Panc1 (cell line): ENCODE measurements around the gene RASL11B. TPM values are rescaled to one million over a fixed set of nuclear protein-coding genes. Genes with fewer than 3 reads are reported as not detected.

Source experiments
- ATAC-seq: fragments of 200-7000 bp; cut with Tn5 transposase; 2 replicates; pipeline ENCODE4 v1.9.1; 2020; ENCODE audit warnings: mild to moderate bottlenecking, moderate library complexity
- BruUV-seq: library from RNA; stranded (reverse); fragments of 400-500 nt; replicated peaks from 2 replicates; lab custom pipeline; 2021; lab: Mats Ljungman, UMichigan
- CTCF ChIA-PET: fragments of 300-600 bp; sonication (Branson Sonifier 250); formaldehyde crosslinking; loops from one replicate; lab custom pipeline; 2022; ENCODE audit warnings: antibody characterized with exemption; lab: Charles Lee
- POLR2A ChIA-PET: fragments of 300-600 bp; sonication (Branson Sonifier 250); formaldehyde crosslinking; loops from one replicate; lab custom pipeline; 2022; ENCODE audit warnings: antibody characterized with exemption; lab: Charles Lee
- DNase-seq: peaks from one replicate; pipeline ENCODE4 v3.0.0-alpha.2; 2010; ENCODE audit warnings: low read depth, low spot score
- H3K27ac ChIP-seq: 2 replicates; pipeline ENCODE4 v1.5.1; 2011; ENCODE audit warnings: mild to moderate bottlenecking, low read length, inconsistent platforms
- H3K27me3 ChIP-seq: fragments of 200-500 bp; sonication (Bioruptor generic); 2 replicates; pipeline ENCODE4 v1.6.0; 2014; ENCODE audit warnings: low read length, inconsistent platforms; ENCODE audit not compliant: control insufficient read depth, insufficient read depth
- H3K36me3 ChIP-seq: fragments of 200-500 bp; sonication (Bioruptor generic); 2 replicates; pipeline ENCODE4 v1.5.1; 2014; ENCODE audit warnings: inconsistent platforms, mild to moderate bottlenecking, low read length, moderate library complexity; ENCODE audit not compliant: control insufficient read depth, insufficient read depth
- H3K4me1 ChIP-seq: 2 replicates; pipeline ENCODE4 v1.5.1; 2011; ENCODE audit warnings: inconsistent platforms, mild to moderate bottlenecking, low read length, moderate library complexity; ENCODE audit not compliant: control insufficient read depth, insufficient read depth
- H3K4me3 ChIP-seq, 2 experiments: 2 replicates each; pipeline ENCODE4 v1.5.1; 2011 to 2012; ENCODE audit warnings: low read depth in 2 of 2, low read length in 2 of 2, mild to moderate bottlenecking in 2 of 2, inconsistent platforms in 1 of 2, moderate library complexity in 1 of 2
- H3K9me3 ChIP-seq: fragments of 200-500 bp; sonication (Bioruptor generic); 2 replicates; pipeline ENCODE4 v1.5.1; 2014; ENCODE audit warnings: low read depth, mild to moderate bottlenecking, inconsistent platforms, low read length, moderate library complexity; ENCODE audit not compliant: control insufficient read depth, insufficient read depth
- POLR2AphosphoS5 ChIP-seq: IDR thresholded peaks from 2 replicates; pipeline ENCODE4 v1.6.1; 2012; ENCODE audit warnings: mild to moderate bottlenecking, low read depth, low read length, moderate library complexity
- SIN3A ChIP-seq: IDR thresholded peaks from 2 replicates; pipeline ENCODE4 v1.6.1; 2012; ENCODE audit warnings: low read depth, mild to moderate bottlenecking, low read length, moderate library complexity, borderline replicate concordance; ENCODE audit not compliant: insufficient read depth
- TCF7L2 ChIP-seq: IDR thresholded peaks from 2 replicates; pipeline ENCODE4 v1.6.1; 2011; ENCODE audit warnings: mild to moderate bottlenecking, low read depth, low read length, inconsistent platforms
- in situ Hi-C: cut with HindIII; loops from 2 replicates; pipeline ENCODE4 v1.10.0; 2016; ENCODE audit warnings: low sequenced_read_pairs, low pct_unique_long_range_greater_than_20kb
- intact Hi-C: fragments of 100-400 bp; cut with micrococcal nuclease; formaldehyde crosslinking; loops from one replicate; pipeline ENCODE4 v1.10.0; 2022; ENCODE audit not compliant: unreplicated experiment
- total RNA-seq: library from RNA; stranded (reverse); gene quantifications from one replicate; pipeline ENCODE4 v1.2.1, GENCODE V29; 2021; ENCODE audit not compliant: unreplicated experiment
- TF ChIP-seq, protein P1 (sequence below): fragments of 450-650 bp; IDR thresholded peaks from 2 replicates; pipeline ENCODE4 v1.5.1; 2017; ENCODE audit warnings: mild to moderate bottlenecking
- TF ChIP-seq, protein P2 (sequence below), 2 experiments: IDR thresholded peaks; 2 replicates each; pipeline ENCODE4 v1.6.1; 2011 to 2012; ENCODE audit warnings: low read depth in 2 of 2, control low read depth in 1 of 2, low read length in 1 of 2, mild to moderate bottlenecking in 1 of 2, moderate library complexity in 1 of 2; ENCODE audit not compliant: insufficient read depth in 1 of 2

Gene RASL11B
- total RNA-seq, 1 experiment from 2014 or later, result 0.21 TPM

DNA sequence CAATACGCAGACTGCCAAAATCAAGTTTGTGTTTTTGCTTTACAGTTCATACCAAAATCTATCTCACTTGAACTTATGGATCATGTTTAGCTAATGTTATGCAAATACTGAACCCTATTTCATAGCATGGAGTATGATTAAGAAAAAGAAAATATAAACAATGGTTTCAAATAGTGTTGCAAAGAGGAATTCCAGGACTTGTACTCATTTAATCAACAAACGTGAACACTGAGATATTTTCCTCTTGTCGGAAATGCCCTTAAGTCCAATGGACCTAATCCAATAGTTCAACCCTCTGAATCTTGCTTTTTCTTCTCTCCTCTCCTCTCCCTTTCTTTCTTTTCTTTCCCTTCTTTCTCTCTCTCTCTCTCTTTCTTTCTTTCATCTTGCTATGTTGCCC is 30.8 kb downstream of the RASL11B start:
- CTCF ChIA-PET, result no interaction called here
- intact Hi-C loops (no loop called here), in situ Hi-C loops (no loop called here)
- ATAC-seq (no peak), DNase-seq (no peak)
- Histone ChIP-seq H3K4me3 (no peak overlapping the region), H3K36me3 (no peaks in the 10 kb centered on the region), H3K27ac (no peak overlapping the region), H3K9me3 (no peaks in the 10 kb centered on the region), H3K4me1 (no peaks in the 10 kb centered on the region), H3K27me3 (no peaks in the 10 kb centered on the region)
- no peak for TF ChIP-seq TCF7L2
- no peak for TF ChIP-seq POLR2AphosphoS5
- TF ChIP-seq, protein P1, sequence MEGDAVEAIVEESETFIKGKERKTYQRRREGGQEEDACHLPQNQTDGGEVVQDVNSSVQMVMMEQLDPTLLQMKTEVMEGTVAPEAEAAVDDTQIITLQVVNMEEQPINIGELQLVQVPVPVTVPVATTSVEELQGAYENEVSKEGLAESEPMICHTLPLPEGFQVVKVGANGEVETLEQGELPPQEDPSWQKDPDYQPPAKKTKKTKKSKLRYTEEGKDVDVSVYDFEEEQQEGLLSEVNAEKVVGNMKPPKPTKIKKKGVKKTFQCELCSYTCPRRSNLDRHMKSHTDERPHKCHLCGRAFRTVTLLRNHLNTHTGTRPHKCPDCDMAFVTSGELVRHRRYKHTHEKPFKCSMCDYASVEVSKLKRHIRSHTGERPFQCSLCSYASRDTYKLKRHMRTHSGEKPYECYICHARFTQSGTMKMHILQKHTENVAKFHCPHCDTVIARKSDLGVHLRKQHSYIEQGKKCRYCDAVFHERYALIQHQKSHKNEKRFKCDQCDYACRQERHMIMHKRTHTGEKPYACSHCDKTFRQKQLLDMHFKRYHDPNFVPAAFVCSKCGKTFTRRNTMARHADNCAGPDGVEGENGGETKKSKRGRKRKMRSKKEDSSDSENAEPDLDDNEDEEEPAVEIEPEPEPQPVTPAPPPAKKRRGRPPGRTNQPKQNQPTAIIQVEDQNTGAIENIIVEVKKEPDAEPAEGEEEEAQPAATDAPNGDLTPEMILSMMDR, result no peak
- POLR2A ChIA-PET, result no interaction called here
- no TSS peak for BruUV-seq

GRCh38 chr4:52894443-52894842 is 32.3 kb downstream of the RASL11B start:
- Histone ChIP-seq H3K27me3 (no peaks in the 10 kb centered on the region), H3K36me3 (no peaks in the 10 kb centered on the region), H3K27ac (no peak overlapping the region), H3K9me3 (no peaks in the 10 kb centered on the region), H3K4me3 (no peak overlapping the region), H3K4me1 (no peaks in the 10 kb centered on the region)
- ChIA-PET CTCF (no interaction called here), POLR2A (no interaction called here)
- no peak for ATAC-seq
- in situ Hi-C loops (no loop called here), intact Hi-C loops (no loop called here)
- no peak for DNase-seq
- TF ChIP-seq, protein P2, sequence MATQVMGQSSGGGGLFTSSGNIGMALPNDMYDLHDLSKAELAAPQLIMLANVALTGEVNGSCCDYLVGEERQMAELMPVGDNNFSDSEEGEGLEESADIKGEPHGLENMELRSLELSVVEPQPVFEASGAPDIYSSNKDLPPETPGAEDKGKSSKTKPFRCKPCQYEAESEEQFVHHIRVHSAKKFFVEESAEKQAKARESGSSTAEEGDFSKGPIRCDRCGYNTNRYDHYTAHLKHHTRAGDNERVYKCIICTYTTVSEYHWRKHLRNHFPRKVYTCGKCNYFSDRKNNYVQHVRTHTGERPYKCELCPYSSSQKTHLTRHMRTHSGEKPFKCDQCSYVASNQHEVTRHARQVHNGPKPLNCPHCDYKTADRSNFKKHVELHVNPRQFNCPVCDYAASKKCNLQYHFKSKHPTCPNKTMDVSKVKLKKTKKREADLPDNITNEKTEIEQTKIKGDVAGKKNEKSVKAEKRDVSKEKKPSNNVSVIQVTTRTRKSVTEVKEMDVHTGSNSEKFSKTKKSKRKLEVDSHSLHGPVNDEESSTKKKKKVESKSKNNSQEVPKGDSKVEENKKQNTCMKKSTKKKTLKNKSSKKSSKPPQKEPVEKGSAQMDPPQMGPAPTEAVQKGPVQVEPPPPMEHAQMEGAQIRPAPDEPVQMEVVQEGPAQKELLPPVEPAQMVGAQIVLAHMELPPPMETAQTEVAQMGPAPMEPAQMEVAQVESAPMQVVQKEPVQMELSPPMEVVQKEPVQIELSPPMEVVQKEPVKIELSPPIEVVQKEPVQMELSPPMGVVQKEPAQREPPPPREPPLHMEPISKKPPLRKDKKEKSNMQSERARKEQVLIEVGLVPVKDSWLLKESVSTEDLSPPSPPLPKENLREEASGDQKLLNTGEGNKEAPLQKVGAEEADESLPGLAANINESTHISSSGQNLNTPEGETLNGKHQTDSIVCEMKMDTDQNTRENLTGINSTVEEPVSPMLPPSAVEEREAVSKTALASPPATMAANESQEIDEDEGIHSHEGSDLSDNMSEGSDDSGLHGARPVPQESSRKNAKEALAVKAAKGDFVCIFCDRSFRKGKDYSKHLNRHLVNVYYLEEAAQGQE (IDR thresholded peaks at IDR 0.05; ENCODE audit: insufficient read depth in 1 of 2, low read depth in 2 of 2, low read length in 1 of 2), result no peak
- TF ChIP-seq TCF7L2 (no peak), SIN3A (no peak), POLR2AphosphoS5 (no peak)
- TF ChIP-seq, protein P1, result no peak
- no TSS peak for BruUV-seq
